ENCODE data around the gene NTNG1. TPM values are rescaled to one million over a fixed set of nuclear protein-coding genes. Genes with fewer than 3 reads are reported as not detected.

Gene NTNG1
- total RNA-seq, 1 experiment from 2014 or later = 1.5 TPM

GRCh38 chr1:107298526-107298925, 157.7 kb downstream of the NTNG1 start:
- Histone ChIP-seq H3K23me2 (ENCODE audit: insufficient read length, low read depth, low read length, poor library complexity, severe bottlenecking) (no peaks in the 10 kb centered on the region), H2AFZ (ENCODE audit: low read length) (no peak overlapping the region), H3K4me1 (ENCODE audit: insufficient read depth, low read length) (no peaks in the 10 kb centered on the region), H4K8ac (replicated peaks; ENCODE audit: insufficient read length, low read depth, low read length) (no peak overlapping the region), H2AK5ac (ENCODE audit: insufficient read length, low read length) (no peak overlapping the region), H4K91ac (ENCODE audit: insufficient read length, low read depth, low read length) (no peak overlapping the region), H2BK5ac (ENCODE audit: insufficient read length, low read length) (no peak overlapping the region), H2BK12ac (ENCODE audit: insufficient read length, low read depth, low read length) (no peak overlapping the region), H3K27ac (ENCODE audit: insufficient read length, low read depth, low read length) (no peak overlapping the region), H3K79me2 (ENCODE audit: insufficient read depth, low read length) (no peaks in the 10 kb centered on the region; the same call in 1 of the 2 replicates), H2BK15ac (ENCODE audit: low read depth, low read length) (no peak overlapping the region), H2BK20ac (ENCODE audit: low read depth, low read length, poor library complexity, severe bottlenecking) (no peak overlapping the region), H3K56ac (ENCODE audit: insufficient read length, low read depth, low read length) (no peak overlapping the region), H3K4me2 (ENCODE audit: insufficient read depth, insufficient read length, low read length) (no peak overlapping the region), H4K5ac (ENCODE audit: insufficient read length, low read depth, low read length) (no peak overlapping the region), H3K9me3 (ENCODE audit: control insufficient read depth, low read depth, low read length) (no peaks in the 10 kb centered on the region), H3K14ac (ENCODE audit: insufficient read depth, low read length) (no peak overlapping the region), H3K18ac (ENCODE audit: insufficient read length, low read depth, low read length) (no peak overlapping the region), H3T11ph (ENCODE audit: low read length) (no peak overlapping the region), H4K20me1 (ENCODE audit: control insufficient read depth, insufficient read depth, insufficient read length) (no peaks in the 10 kb centered on the region), H2BK120ac (ENCODE audit: low read depth, low read length, poor library complexity, severe bottlenecking) (no peak overlapping the region), H3K4ac (ENCODE audit: low read depth, low read length) (no peak overlapping the region), H3K79me1 (ENCODE audit: insufficient read depth, low read depth, low read length, poor library complexity, severe bottlenecking) (no peaks in the 10 kb centered on the region), H3K9ac (ENCODE audit: extremely low read depth, insufficient read length, low read length) (no peak overlapping the region), H3K27me3 (ENCODE audit: insufficient read depth, low read length) (no peaks in the 10 kb centered on the region), H3K23ac (ENCODE audit: insufficient read length, low read depth, low read length) (no peak overlapping the region)
- no peaks in the 10 kb centered on the region for H3K27me3 Mint-ChIP-seq (ENCODE audit: low read depth)
- H3K9me3 Mint-ChIP-seq = no peaks in the 10 kb centered on the region
- TF ChIP-seq, protein P1, sequence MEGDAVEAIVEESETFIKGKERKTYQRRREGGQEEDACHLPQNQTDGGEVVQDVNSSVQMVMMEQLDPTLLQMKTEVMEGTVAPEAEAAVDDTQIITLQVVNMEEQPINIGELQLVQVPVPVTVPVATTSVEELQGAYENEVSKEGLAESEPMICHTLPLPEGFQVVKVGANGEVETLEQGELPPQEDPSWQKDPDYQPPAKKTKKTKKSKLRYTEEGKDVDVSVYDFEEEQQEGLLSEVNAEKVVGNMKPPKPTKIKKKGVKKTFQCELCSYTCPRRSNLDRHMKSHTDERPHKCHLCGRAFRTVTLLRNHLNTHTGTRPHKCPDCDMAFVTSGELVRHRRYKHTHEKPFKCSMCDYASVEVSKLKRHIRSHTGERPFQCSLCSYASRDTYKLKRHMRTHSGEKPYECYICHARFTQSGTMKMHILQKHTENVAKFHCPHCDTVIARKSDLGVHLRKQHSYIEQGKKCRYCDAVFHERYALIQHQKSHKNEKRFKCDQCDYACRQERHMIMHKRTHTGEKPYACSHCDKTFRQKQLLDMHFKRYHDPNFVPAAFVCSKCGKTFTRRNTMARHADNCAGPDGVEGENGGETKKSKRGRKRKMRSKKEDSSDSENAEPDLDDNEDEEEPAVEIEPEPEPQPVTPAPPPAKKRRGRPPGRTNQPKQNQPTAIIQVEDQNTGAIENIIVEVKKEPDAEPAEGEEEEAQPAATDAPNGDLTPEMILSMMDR (conservative IDR thresholded peaks at IDR 0.05) = no peak
- WGBS (ENCODE audit: extremely low coverage, insufficient read length, low lambda C conversion rate) = no CpG with 5 or more reads among the region's 1 CpG
- H3K4me1 Mint-ChIP-seq = no peaks in the 10 kb centered on the region
- H3K4me3 Mint-ChIP-seq = no peak overlapping the region
- DNase-seq = no peak
- no peaks in the 10 kb centered on the region for H3K36me3 Mint-ChIP-seq (ENCODE audit: insufficient read depth in 1 of 3, low read depth in 3 of 3)
- H3K27ac Mint-ChIP-seq = no peak overlapping the region
